Measurements from ENCODE around the gene CDC42EP4.

Gene CDC42EP4

GRCh38 chr17:73285603-73285908 is 26.2 kb downstream of the CDC42EP4 start:
- H3K4me3 ChIP-seq (ENCODE audit: low read length), result no peak overlapping the region
- H3K27me3 ChIP-seq (ENCODE audit: control insufficient read depth, low read length), result no peaks in the 10 kb centered on the region
- H3K79me2 ChIP-seq (ENCODE audit: control insufficient read depth, low read length), result no peaks in the 10 kb centered on the region
- H3K4me1 ChIP-seq (ENCODE audit: control insufficient read depth, low read length), result no peaks in the 10 kb centered on the region
- H3K9me3 ChIP-seq (ENCODE audit: control insufficient read depth, insufficient read depth, low read length), result no peaks in the 10 kb centered on the region
- no peaks in the 10 kb centered on the region for H4K20me1 ChIP-seq (ENCODE audit: control insufficient read depth, insufficient read depth, low read depth, low read length)
- H3K36me3 ChIP-seq (ENCODE audit: control insufficient read depth, low read length), result no peaks in the 10 kb centered on the region
- H3K9me2 ChIP-seq (replicated peaks; ENCODE audit: control insufficient read depth, low read length), result no peaks in the 10 kb centered on the region
- no peaks in the 10 kb centered on the region for H3F3A ChIP-seq (ENCODE audit: control insufficient read depth, insufficient read depth)
- no peak overlapping the region for H3K27ac ChIP-seq (ENCODE audit: low read depth, low read length)
- no peak for TF ChIP-seq EZH2phosphoT487 (IDR thresholded peaks at IDR 0.05; ENCODE audit: borderline replicate concordance, low read length)
- TF ChIP-seq, protein P1, sequence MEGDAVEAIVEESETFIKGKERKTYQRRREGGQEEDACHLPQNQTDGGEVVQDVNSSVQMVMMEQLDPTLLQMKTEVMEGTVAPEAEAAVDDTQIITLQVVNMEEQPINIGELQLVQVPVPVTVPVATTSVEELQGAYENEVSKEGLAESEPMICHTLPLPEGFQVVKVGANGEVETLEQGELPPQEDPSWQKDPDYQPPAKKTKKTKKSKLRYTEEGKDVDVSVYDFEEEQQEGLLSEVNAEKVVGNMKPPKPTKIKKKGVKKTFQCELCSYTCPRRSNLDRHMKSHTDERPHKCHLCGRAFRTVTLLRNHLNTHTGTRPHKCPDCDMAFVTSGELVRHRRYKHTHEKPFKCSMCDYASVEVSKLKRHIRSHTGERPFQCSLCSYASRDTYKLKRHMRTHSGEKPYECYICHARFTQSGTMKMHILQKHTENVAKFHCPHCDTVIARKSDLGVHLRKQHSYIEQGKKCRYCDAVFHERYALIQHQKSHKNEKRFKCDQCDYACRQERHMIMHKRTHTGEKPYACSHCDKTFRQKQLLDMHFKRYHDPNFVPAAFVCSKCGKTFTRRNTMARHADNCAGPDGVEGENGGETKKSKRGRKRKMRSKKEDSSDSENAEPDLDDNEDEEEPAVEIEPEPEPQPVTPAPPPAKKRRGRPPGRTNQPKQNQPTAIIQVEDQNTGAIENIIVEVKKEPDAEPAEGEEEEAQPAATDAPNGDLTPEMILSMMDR (IDR thresholded peaks at IDR 0.05; ENCODE audit: low read depth, low read length, poor library complexity, severe bottlenecking), result no peak
- no peak overlapping the region for H3K4me2 ChIP-seq (ENCODE audit: low read length)

GRCh38 chr17:73284906-73285602 is 26.7 kb downstream of the CDC42EP4 start:
- H3K36me3 ChIP-seq (ENCODE audit: control insufficient read depth, low read length), result no peaks in the 10 kb centered on the region
- H3K4me3 ChIP-seq (ENCODE audit: low read length), result no peak overlapping the region
- H4K20me1 ChIP-seq (ENCODE audit: control insufficient read depth, insufficient read depth, low read depth, low read length), result no peaks in the 10 kb centered on the region
- H3F3A ChIP-seq (ENCODE audit: control insufficient read depth, insufficient read depth), result no peaks in the 10 kb centered on the region
- H3K27me3 ChIP-seq (ENCODE audit: control insufficient read depth, low read length), result no peaks in the 10 kb centered on the region
- no peak overlapping the region for H3K27ac ChIP-seq (ENCODE audit: low read depth, low read length)
- H3K9me3 ChIP-seq (ENCODE audit: control insufficient read depth, insufficient read depth, low read length), result no peaks in the 10 kb centered on the region
- TF ChIP-seq, protein P1 (IDR thresholded peaks at IDR 0.05; ENCODE audit: low read depth, low read length, poor library complexity, severe bottlenecking), result no peak
- TF ChIP-seq EZH2phosphoT487 (IDR thresholded peaks at IDR 0.05; ENCODE audit: borderline replicate concordance, low read length), result no peak
- H3K4me1 ChIP-seq (ENCODE audit: control insufficient read depth, low read length), result no peaks in the 10 kb centered on the region
- no peaks in the 10 kb centered on the region for H3K9me2 ChIP-seq (replicated peaks; ENCODE audit: control insufficient read depth, low read length)
- no peaks in the 10 kb centered on the region for H3K79me2 ChIP-seq (ENCODE audit: control insufficient read depth, low read length)
- H3K4me2 ChIP-seq (ENCODE audit: low read length), result no peak overlapping the region

DNA sequence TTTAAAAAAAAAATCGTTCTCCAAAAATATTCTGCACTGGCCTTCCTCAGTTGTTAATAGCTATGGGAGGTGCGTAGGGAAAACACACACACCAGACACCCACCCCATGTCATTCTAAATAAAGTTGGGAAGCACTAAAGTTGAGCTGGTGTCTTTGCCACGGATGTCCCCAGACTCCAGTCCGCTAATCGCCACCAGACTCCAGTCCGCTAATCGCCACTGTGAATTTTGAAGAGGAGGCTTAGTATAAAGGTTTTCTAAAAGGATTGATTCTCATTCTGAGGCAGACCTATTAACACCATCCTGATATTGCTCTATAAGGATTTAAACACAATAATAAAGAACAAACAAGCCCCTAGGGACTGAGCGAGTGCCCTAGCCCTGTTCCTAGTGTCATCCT is 27.4 kb downstream of the CDC42EP4 start:
- no peaks in the 10 kb centered on the region for H3K79me2 ChIP-seq (ENCODE audit: control insufficient read depth, low read length)
- no peaks in the 10 kb centered on the region for H3K9me2 ChIP-seq (replicated peaks; ENCODE audit: control insufficient read depth, low read length)
- TF ChIP-seq, protein P1 (IDR thresholded peaks at IDR 0.05; ENCODE audit: low read depth, low read length, poor library complexity, severe bottlenecking), result no peak
- TF ChIP-seq EZH2phosphoT487 (IDR thresholded peaks at IDR 0.05; ENCODE audit: borderline replicate concordance, low read length), result no peak
- H3K36me3 ChIP-seq (ENCODE audit: control insufficient read depth, low read length), result no peaks in the 10 kb centered on the region
- no peaks in the 10 kb centered on the region for H3K9me3 ChIP-seq (ENCODE audit: control insufficient read depth, insufficient read depth, low read length)
- H3K27ac ChIP-seq (ENCODE audit: low read depth, low read length), result no peak overlapping the region
- H3K27me3 ChIP-seq (ENCODE audit: control insufficient read depth, low read length), result no peaks in the 10 kb centered on the region
- H3K4me2 ChIP-seq (ENCODE audit: low read length), result no peak overlapping the region
- no peaks in the 10 kb centered on the region for H3K4me1 ChIP-seq (ENCODE audit: control insufficient read depth, low read length)
- H3K4me3 ChIP-seq (ENCODE audit: low read length), result no peak overlapping the region
- H4K20me1 ChIP-seq (ENCODE audit: control insufficient read depth, insufficient read depth, low read depth, low read length), result no peaks in the 10 kb centered on the region
- no peaks in the 10 kb centered on the region for H3F3A ChIP-seq (ENCODE audit: control insufficient read depth, insufficient read depth)

Measured in DOHH2 (cell line).